ENCODE data around the gene BACH2. TPM values are rescaled to one million over a fixed set of nuclear protein-coding genes. Genes with fewer than 3 reads are reported as not detected.

BACH2 gene
- total RNA-seq, 2 donors from 2014 or later: 0.52 to 1.2 TPM

DNA sequence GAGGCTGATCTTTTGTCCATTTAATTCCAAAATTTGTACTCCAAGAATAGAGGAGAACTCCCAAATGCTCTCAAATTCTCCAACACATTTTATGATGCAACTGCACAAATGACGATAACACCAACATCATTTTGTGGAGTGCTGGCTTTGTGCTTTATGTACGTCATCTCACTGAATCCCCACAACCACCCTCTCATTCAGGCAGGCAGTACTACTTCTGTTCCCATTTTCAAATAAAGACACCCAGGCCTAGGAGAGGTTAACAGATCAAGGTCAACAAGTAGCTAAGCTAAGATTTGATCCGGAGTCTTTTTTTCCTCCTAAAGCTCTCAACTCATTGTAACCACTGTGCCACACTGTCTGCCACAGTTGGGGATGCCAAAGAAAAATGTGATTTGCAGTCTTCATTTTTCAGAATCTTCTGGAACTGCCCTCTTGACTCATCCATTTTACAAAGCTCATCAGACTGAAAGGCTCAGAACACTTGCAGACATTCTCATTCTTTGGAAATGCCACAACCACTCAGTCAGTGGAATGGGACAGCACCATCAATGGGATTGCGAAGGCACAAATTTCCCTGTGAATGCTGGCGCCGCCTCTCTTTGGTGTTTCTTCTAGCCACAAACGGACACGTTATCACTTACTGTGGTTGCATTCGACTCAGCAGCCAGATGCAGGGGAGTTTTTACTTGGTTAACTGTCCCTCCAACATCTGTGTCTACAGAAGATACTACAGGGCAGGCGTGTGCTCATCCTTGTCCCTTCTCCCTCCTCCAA is 217.9 kb downstream of the BACH2 start:
- H3K27ac ChIP-seq: no peak overlapping the region
- no peaks in the 10 kb centered on the region for H3K27me3 ChIP-seq
- no peak overlapping the region for H3K4me3 ChIP-seq
- intact Hi-C loops (cut with DNase I): no loop called here
- H3K9me3 ChIP-seq: no peaks in the 10 kb centered on the region
- H3K9ac ChIP-seq (ENCODE audit: low read depth in 2 of 2, low read length in 2 of 2): no peak overlapping the region
- DNase-seq: no peak
- no peaks in the 10 kb centered on the region for H3K4me1 ChIP-seq
- no peaks in the 10 kb centered on the region for H3K36me3 ChIP-seq
- TF ChIP-seq, protein P1, sequence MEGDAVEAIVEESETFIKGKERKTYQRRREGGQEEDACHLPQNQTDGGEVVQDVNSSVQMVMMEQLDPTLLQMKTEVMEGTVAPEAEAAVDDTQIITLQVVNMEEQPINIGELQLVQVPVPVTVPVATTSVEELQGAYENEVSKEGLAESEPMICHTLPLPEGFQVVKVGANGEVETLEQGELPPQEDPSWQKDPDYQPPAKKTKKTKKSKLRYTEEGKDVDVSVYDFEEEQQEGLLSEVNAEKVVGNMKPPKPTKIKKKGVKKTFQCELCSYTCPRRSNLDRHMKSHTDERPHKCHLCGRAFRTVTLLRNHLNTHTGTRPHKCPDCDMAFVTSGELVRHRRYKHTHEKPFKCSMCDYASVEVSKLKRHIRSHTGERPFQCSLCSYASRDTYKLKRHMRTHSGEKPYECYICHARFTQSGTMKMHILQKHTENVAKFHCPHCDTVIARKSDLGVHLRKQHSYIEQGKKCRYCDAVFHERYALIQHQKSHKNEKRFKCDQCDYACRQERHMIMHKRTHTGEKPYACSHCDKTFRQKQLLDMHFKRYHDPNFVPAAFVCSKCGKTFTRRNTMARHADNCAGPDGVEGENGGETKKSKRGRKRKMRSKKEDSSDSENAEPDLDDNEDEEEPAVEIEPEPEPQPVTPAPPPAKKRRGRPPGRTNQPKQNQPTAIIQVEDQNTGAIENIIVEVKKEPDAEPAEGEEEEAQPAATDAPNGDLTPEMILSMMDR (IDR thresholded peaks at IDR 0.05): no peak

DNA sequence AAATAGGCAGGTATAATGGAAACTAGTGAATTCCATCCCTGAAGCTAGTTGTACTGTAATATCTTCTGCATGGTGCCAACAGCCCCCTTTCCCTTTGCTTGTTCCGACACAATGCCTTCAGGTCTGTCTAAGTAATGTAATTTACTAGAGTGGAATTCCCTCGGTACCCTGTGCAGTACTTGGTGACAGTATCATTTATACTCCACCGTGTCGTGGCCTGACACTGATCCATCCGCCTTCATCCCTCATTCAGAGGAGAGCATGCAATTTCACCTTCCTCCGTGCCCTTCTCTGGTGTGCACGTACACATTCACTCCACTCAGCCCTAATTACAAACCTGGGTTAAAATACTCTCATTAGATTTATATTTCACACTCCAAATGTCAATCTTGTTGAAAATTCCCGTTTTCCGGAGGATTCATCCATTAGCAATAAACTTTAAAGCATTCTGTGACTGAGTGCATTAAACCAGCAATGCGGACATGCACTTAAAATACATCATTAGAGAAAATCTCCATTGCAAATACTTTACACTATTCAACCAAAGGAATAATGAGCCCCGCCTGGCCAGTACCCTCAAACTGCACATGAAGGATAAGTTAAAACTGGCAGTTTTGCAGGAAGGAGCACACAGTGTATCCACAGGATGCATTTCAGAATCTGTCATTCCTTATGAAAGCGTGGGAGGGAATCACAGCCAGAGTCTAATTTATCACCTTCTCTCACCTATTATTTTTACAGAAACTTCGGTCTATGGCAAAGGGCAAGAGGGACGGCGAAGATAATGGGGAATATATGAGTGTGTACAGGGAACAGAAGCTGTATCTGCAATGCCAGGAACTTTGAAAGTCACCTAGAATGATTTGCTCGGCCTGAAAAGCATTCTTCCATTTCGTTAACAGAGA is 219.9 kb downstream of the BACH2 start:
- DNase-seq: no peak
- TF ChIP-seq, protein P1 (IDR thresholded peaks at IDR 0.05): no peak
- Histone ChIP-seq H3K9me3 (no peaks in the 10 kb centered on the region), H3K27ac (no peak overlapping the region), H3K4me3 (no peak overlapping the region), H3K9ac (ENCODE audit: low read depth in 2 of 2, low read length in 2 of 2) (no peak overlapping the region), H3K36me3 (no peaks in the 10 kb centered on the region), H3K4me1 (no peaks in the 10 kb centered on the region), H3K27me3 (no peaks in the 10 kb centered on the region)
- intact Hi-C loops (cut with DNase I): no loop called here

DNA sequence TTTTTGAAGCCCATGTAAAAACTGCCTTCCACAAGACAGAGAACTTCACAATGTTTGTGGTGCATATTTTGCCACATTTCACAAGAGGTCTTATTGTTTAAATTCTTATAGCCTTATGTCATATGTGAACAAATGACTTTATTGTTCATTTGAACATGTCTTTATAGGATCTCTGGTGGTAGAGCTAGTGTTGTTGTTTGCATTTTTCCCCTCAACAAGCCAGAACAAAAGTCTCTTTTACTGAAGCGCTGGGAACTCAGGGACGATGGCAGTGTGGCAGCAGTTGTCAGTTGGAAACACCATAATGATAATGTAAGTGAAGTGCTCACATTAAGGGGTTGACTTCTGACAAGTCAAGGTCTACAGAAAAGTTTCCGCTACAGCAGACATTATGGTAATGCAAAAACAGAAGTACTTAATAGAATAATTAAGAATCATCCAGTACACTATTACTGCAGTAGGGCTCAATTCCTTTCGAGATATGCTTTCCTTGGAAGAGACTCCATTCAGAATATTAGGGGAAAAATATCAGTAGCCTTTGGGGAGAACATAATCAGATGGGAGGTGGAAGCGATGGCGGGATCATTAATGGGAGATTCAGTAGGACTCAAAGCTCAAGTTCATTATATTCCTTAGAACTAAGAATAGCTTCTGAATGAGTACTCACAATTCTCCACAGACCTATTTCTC is 222.3 kb downstream of the BACH2 start:
- Histone ChIP-seq H3K9ac (ENCODE audit: low read depth in 2 of 2, low read length in 2 of 2) (no peak overlapping the region), H3K9me3 (no peaks in the 10 kb centered on the region), H3K27me3 (no peaks in the 10 kb centered on the region), H3K4me1 (no peaks in the 10 kb centered on the region), H3K4me3 (no peak overlapping the region), H3K27ac (no peak overlapping the region), H3K36me3 (no peaks in the 10 kb centered on the region)
- TF ChIP-seq, protein P1 (IDR thresholded peaks at IDR 0.05): no peak
- DNase-seq: no peak
- intact Hi-C loops (cut with DNase I): no loop called here

DNA sequence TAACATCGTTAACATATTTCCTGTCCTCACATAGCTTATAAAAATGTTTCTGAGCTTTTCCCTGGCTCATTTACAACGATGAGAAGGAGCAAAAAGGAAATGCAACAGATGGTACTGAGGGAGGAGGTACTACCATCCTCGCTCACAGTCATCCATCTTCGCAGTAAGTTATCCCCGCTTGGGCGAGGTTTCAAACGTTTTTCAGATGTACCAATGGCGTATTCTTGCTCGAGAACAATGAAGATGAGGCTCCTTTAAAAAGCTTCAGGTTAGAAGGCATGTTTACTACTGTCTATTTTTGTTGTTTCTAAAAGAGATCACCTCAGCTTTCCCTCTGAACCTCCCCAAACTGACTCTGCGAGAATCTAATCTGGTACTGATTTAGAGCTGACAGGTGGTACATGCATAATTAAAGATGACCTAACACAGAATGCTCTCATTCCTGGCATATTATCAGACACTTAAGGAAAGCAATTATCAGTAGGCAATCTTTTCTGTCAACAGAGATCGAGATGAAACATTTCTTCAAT is 223.6 kb downstream of the BACH2 start:
- H3K4me3 ChIP-seq: no peak overlapping the region
- H3K27ac ChIP-seq: no peak overlapping the region
- no peak overlapping the region for H3K9ac ChIP-seq (ENCODE audit: low read depth in 2 of 2, low read length in 2 of 2)
- no peaks in the 10 kb centered on the region for H3K9me3 ChIP-seq
- no peaks in the 10 kb centered on the region for H3K36me3 ChIP-seq
- no peaks in the 10 kb centered on the region for H3K27me3 ChIP-seq
- H3K4me1 ChIP-seq: no peaks in the 10 kb centered on the region
- TF ChIP-seq, protein P1 (IDR thresholded peaks at IDR 0.05): no peak
- DNase-seq: no peak
- intact Hi-C loops (cut with DNase I): no loop called here

DNA sequence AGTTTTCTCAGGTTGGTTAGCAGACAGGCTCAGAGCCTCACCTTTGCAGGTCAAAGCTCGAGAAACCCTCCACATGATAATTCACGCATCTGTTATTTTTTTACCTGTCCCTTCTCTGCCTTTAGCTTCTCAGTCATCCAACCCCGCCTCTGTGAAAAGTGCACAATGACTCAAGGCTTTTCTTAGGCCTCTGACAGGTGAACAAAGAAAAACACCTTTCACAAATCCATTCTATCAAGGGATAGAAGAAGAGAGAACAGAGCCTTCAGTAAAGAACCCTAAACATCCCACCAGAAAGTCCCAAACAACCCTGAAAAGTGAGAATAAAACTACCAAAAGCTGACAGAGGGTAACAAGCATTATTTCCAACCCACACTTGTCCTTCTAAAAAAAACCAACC is 224.1 kb downstream of the BACH2 start:
- Histone ChIP-seq H3K27me3 (no peaks in the 10 kb centered on the region), H3K4me3 (no peak overlapping the region), H3K9ac (ENCODE audit: low read depth in 2 of 2, low read length in 2 of 2) (no peak overlapping the region), H3K27ac (no peak overlapping the region), H3K4me1 (no peaks in the 10 kb centered on the region), H3K9me3 (no peaks in the 10 kb centered on the region), H3K36me3 (no peaks in the 10 kb centered on the region)
- TF ChIP-seq, protein P1 (IDR thresholded peaks at IDR 0.05): no peak
- intact Hi-C loops (cut with DNase I): no loop called here
- DNase-seq: no peak
